Activated CD4-positive, CD25-positive, alpha-beta regulatory T cell (primary cell): ENCODE measurements around the gene AKR1D1.
A peak's percentile ranks its signal among the peaks of the same experiment; 100 is the strongest.
"Not testable (repeated sequence)": the region's sequence is repeated elsewhere in the genome, so short reads cannot be mapped to it uniquely, and the experiment has no call there.

Experiments
- DNase-seq, 4 experiments: peaks; one replicate each; lab custom pipeline; 2025; lab: John Stamatoyannopoulos, UW

AKR1D1 gene

GRCh38 chr7:138125119-138125518 lies 48.9 kb downstream of the AKR1D1 start:
- no peak for DNase-seq

- DNase-seq, result no peak
Observed at GRCh38 chr7:138125598-138126111, 49.4 kb downstream of the AKR1D1 start.

GRCh38 chr7:138126928-138127327 lies 50.7 kb downstream of the AKR1D1 start:
- no peak for DNase-seq

GRCh38 chr7:138127996-138128395 lies 51.7 kb downstream of the AKR1D1 start:
- no peak for DNase-seq

GRCh38 chr7:138129551-138130165 lies 53.4 kb downstream of the AKR1D1 start:
- DNase-seq, result no peak

- no peak for DNase-seq
Observed at GRCh38 chr7:138137423-138138171, 61.3 kb downstream of the AKR1D1 start.

GRCh38 chr7:138138244-138138643 lies 62.0 kb downstream of the AKR1D1 start:
- no peak for DNase-seq

- no peak for DNase-seq
Observed at GRCh38 chr7:138142583-138143201, 66.4 kb downstream of the AKR1D1 start.

- DNase-seq, result no peak
Observed at GRCh38 chr7:138144958-138145357, 68.7 kb downstream of the AKR1D1 start.

GRCh38 chr7:138146221-138146620 lies 70.0 kb downstream of the AKR1D1 start:
- DNase-seq, result not testable (repeated sequence)

GRCh38 chr7:138146757-138147734 lies 70.8 kb downstream of the AKR1D1 start:
- DNase-seq, result not testable (repeated sequence)

GRCh38 chr7:138151731-138152577 lies 75.7 kb downstream of the AKR1D1 start:
- DNase-seq, result no peak

- no peak for DNase-seq
Observed at GRCh38 chr7:138154661-138155060, 78.4 kb downstream of the AKR1D1 start.

- no peak for DNase-seq
Observed at GRCh38 chr7:138157702-138158101, 81.4 kb downstream of the AKR1D1 start.

- no peak for DNase-seq
Observed at GRCh38 chr7:138158739-138159528, 82.7 kb downstream of the AKR1D1 start.

- peak; percentile 14 to 32 (median 26) for DNase-seq
Observed at GRCh38 chr7:138161600-138162081, 85.4 kb downstream of the AKR1D1 start.

GRCh38 chr7:138162236-138162635 lies 86.0 kb downstream of the AKR1D1 start:
- no peak for DNase-seq

- no peak for DNase-seq
Observed at GRCh38 chr7:138163800-138164199, 87.5 kb downstream of the AKR1D1 start.

GRCh38 chr7:138164804-138165203 lies 88.5 kb downstream of the AKR1D1 start:
- DNase-seq, result no peak

GRCh38 chr7:138166681-138167080 lies 90.4 kb downstream of the AKR1D1 start:
- DNase-seq, result no peak
